Ovary (tissue), 9 donors: ENCODE results near the gene GYG1. TPM values are rescaled to one million over a fixed set of nuclear protein-coding genes. Genes with fewer than 3 reads are reported as not detected.
"Not testable (repeated sequence)": the region's sequence is repeated elsewhere in the genome, so short reads cannot be mapped to it uniquely, and the experiment has no call there.

Experiments used
- DNase-seq, 5 donors: peaks; one replicate each; pipeline ENCODE4 v3.0.0-alpha.2; 2019 to 2020
- H3K27ac ChIP-seq, 2 donors: fragments of 200-600 bp; one replicate each; pipeline versions ENCODE4 v1.5.1 to v1.8.0; 2019 to 2022
- H3K27me3 ChIP-seq: fragments of 200-600 bp; one replicate; pipeline ENCODE4 v1.8.0; 2022
- H3K36me3 ChIP-seq: fragments of 200-600 bp; sonication (generic); one replicate; pipeline ENCODE4 v1.5.1; 2019
- H3K4me1 ChIP-seq: one replicate; pipeline ENCODE4 v1.8.1; 2013; ENCODE audit warnings: mild to moderate bottlenecking, moderate library complexity; ENCODE audit not compliant: insufficient read depth
- H3K4me3 ChIP-seq: fragments of 200-600 bp; sonication (generic); one replicate; pipeline ENCODE4 v1.5.1; 2017
- H3K9me3 ChIP-seq, 2 donors: fragments of 200-600 bp in 1 of 2; sonication (generic) in 1 of 2; one replicate each; pipeline versions ENCODE4 v1.5.1 to v1.8.1; 2013 to 2019; ENCODE audit warnings: mild to moderate bottlenecking in 1 of 2, moderate library complexity in 1 of 2
- EP300 ChIP-seq: sonication (generic); formaldehyde crosslinking; IDR thresholded peaks from one replicate; pipeline ENCODE4 v1.6.1; 2017; ENCODE audit warnings: antibody characterized with exemption
- POLR2A ChIP-seq: fragments of 450-650 bp; IDR thresholded peaks from one replicate; pipeline ENCODE4 v1.6.1; 2017; ENCODE audit warnings: antibody characterized with exemption, mild to moderate bottlenecking, moderate library complexity
- WGBS, 3 donors: extraction: QIAGEN DNeasy Blood & Tissue Kit in 1 of 3; methylation state at CpG; one replicate each; pipeline versions ENCODE4 v1.1.5 to v1.1.7; 2013 to 2017; 5-methylcytosine and 5-hydroxymethylcytosine counted together
- intact Hi-C, 4 donors: fragments of 100-400 bp; cut with DNase I; formaldehyde crosslinking; loops; one replicate each; pipeline versions ENCODE4 v1.11.0 to v1.15.1; 2022 to 2023
- polyA plus RNA-seq, 2 donors: library from polyadenylated mRNA; stranded (reverse); fragments of 200-250 nt in 1 of 2; fragments of 350-450 nt in 1 of 2; fragmentation: Illumina TruSeq in 1 of 2; extraction: RNeasy Lipid Tissue Mini Kit (QIAGEN cat#74804) in 1 of 2; gene quantifications; one replicate each; pipeline ENCODE4 v1.2.3, GENCODE V29; 2013 to 2014
- total RNA-seq, 7 donors: library from RNA; depleted of rRNA in 2 of 7; stranded (reverse); fragments of >200 nt in 2 of 7; fragmentation: NEBNext Ultra II Directional in 3 of 7; extraction: Animal tissue kit (Norgen Biotek cat#: 25700) in 3 of 7; gene quantifications; one replicate each; pipeline versions ENCODE4 v1.1.0 to v1.2.4, GENCODE V29; 2016 to 2023
- TF ChIP-seq, protein P1 (sequence below), 3 donors: fragments of 450-650 bp in 2 of 3; fragments of 200-600 bp in 1 of 3; IDR thresholded peaks; one replicate each; pipeline versions ENCODE4 v1.5.1 to v1.8.0; 2016 to 2022; ENCODE audit warnings: antibody characterized with exemption in 3 of 3, mild to moderate bottlenecking in 1 of 3
- donor health status: DM: no; HTN: no; CAD: no; lungs with moderate emphysema.
- donor health status: DM: no; HTN: no; CAD: no.
- donor health status: Bipolar disorder and iron deficiency.
- donor health status: DM: yes; HTN: yes; CAD: no.
- donor health status: DM: no; HTN: no; CAD: no.
- donor health status: DM: yes; HTN: yes; CAD: no.

GYG1 gene
- total and polyA plus RNA-seq, 9 donors = 23.8 to 86.1 (median 58.4) TPM

GRCh38 chr3:148981273-148981672 is 10.1 kb upstream of the GYG1 start:
- Histone ChIP-seq H3K27me3 (no peaks in the 10 kb centered on the region), H3K27ac (no peak overlapping the region), H3K36me3 (no peaks in the 10 kb centered on the region), H3K4me1 (no peaks in the 10 kb centered on the region), H3K4me3 (no peak overlapping the region), H3K9me3 (no peaks in the 10 kb centered on the region)
- no peak for DNase-seq
- WGBS, 3 donors = 92 to 98% (median 97%) methylated on average over 1 of the region's 1 CpG
- TF ChIP-seq, protein P1, sequence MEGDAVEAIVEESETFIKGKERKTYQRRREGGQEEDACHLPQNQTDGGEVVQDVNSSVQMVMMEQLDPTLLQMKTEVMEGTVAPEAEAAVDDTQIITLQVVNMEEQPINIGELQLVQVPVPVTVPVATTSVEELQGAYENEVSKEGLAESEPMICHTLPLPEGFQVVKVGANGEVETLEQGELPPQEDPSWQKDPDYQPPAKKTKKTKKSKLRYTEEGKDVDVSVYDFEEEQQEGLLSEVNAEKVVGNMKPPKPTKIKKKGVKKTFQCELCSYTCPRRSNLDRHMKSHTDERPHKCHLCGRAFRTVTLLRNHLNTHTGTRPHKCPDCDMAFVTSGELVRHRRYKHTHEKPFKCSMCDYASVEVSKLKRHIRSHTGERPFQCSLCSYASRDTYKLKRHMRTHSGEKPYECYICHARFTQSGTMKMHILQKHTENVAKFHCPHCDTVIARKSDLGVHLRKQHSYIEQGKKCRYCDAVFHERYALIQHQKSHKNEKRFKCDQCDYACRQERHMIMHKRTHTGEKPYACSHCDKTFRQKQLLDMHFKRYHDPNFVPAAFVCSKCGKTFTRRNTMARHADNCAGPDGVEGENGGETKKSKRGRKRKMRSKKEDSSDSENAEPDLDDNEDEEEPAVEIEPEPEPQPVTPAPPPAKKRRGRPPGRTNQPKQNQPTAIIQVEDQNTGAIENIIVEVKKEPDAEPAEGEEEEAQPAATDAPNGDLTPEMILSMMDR (IDR thresholded peaks at IDR 0.05) = no peak
- TF ChIP-seq EP300 (no peak), POLR2A (no peak)
- intact Hi-C loops = no loop called here

GRCh38 chr3:148987551-148987950 is 3.8 kb upstream of the GYG1 start:
- DNase-seq, H3K36me3 ChIP-seq, H3K9me3 ChIP-seq, H3K4me1 ChIP-seq, H3K27me3 ChIP-seq, intact Hi-C loops, H3K4me3 ChIP-seq, H3K27ac ChIP-seq: not testable (repeated sequence)
- whole genome bisulfite sequencing, 3 donors = 97% methylated on average over 28 to 29 of the region's 29 CpGs

DNA sequence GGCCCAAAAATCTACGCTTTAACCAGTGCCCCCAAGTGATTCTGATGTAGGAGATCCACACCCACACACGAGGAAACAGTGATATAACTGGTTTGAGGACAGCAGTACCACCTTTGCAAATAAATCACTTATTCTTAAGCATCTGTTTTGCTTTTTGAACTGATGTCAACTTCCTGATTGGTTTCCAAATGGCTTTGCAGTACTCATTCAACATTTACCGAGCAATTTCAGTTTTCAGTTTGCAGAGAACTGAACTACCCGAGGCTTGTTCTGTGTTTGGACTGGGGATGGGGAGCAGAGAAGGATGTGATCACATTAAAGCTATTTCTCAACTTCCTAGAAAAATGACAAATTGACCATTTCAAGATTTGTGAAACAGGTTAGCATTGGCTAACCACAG is 1.1 kb upstream of the GYG1 start:
- TF ChIP-seq, protein P1 (IDR thresholded peaks at IDR 0.05) = no peak
- TF ChIP-seq POLR2A (no peak), EP300 (no peak)
- Histone ChIP-seq H3K27me3 (no peaks in the 10 kb centered on the region), H3K27ac (peak overlapping the region in 1 of 2 donors; percentile 97), H3K36me3 (no peaks in the 10 kb centered on the region), H3K4me3 (no peak overlapping the region), H3K9me3 (no peaks in the 10 kb centered on the region), H3K4me1 (peaks cover 9% of the 10 kb centered on the region)
- intact Hi-C loops = loop anchor here in 1 of 4 donors (2.0 kb wide), 1 partner anchor 33 kb away; no protein-coding TSS in a partner anchor
- 70 to 82% (median 82%) methylated on average over 4 of the region's 4 CpGs for WGBS, 3 donors
- DNase-seq = no peak

- H3K9me3 ChIP-seq = no peaks in the 10 kb centered on the region
- DNase-seq = peak in 4 of 5 donors; percentile 49 to 73 (median 63)
- peak overlapping the region; percentile 90 for H3K4me3 ChIP-seq
- H3K27me3 ChIP-seq = no peaks in the 10 kb centered on the region
- H3K27ac ChIP-seq = peak overlapping the region; percentile 95 to 97
- WGBS, 3 donors = 2 to 3% (median 3%) methylated on average over 29 to 34 of the region's 34 CpGs
- H3K36me3 ChIP-seq = no peaks in the 10 kb centered on the region
- intact Hi-C loops = no loop called here
- peaks cover 9% of the 10 kb centered on the region for H3K4me1 ChIP-seq
- TF ChIP-seq POLR2A = no peak
- TF ChIP-seq EP300 = no peak
- TF ChIP-seq, protein P1 (IDR thresholded peaks at IDR 0.05) = no peak
Observed at GRCh38 chr3:148992027-148992634, 791 bp downstream of the GYG1 start.

- intact Hi-C loops = no loop called here
- DNase-seq = no peak
- peak overlapping the region in 1 of 2 donors; percentile 97 for H3K27ac ChIP-seq
- H3K4me1 ChIP-seq = peaks cover 9% of the 10 kb centered on the region
- TF ChIP-seq POLR2A (no peak), EP300 (no peak)
- TF ChIP-seq, protein P1 (IDR thresholded peaks at IDR 0.05) = no peak
- 91 to 93% (median 92%) methylated on average over 10 of the region's 10 CpGs for WGBS, 3 donors
- H3K9me3 ChIP-seq = no peaks in the 10 kb centered on the region
- H3K4me3 ChIP-seq = peak overlapping the region; percentile 90
- no peaks in the 10 kb centered on the region for H3K36me3 ChIP-seq
- no peaks in the 10 kb centered on the region for H3K27me3 ChIP-seq
Observed at GRCh38 chr3:148992635-148993255, 1.4 kb downstream of the GYG1 start.
